ENCODE data around the gene TECPR2.

Gene TECPR2

DNA sequence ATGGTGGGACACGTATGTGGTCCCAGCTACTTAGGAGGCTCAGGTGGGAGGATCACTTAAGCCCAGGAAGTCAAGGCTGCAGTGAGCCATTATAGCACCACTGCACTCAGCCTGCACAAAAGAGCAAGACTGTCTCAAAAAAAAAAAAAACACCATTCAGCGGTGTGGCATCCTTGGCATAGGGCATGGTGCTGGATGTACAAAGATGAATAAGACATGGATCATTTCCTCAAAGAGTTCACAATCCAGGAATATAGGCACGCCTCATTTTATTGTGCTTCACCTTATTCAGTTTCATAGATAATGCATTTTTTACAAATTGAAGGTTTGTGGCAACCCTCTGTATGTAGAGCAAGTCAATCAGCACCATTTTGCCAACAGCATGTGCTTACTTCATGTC is 6.5 kb upstream of the TECPR2 start:
- DNase-seq (ENCODE audit: insufficient read length) (no peak), FAIRE-seq (no peak)
- TF ChIP-seq POLR2AphosphoS5 (IDR thresholded peaks at IDR 0.05; ENCODE audit: low read depth, low read length) = no peak
- TF ChIP-seq POLR2A (IDR thresholded peaks at IDR 0.05; ENCODE audit: low read depth, low read length) = no peak
- no peak for TF ChIP-seq TAF1 (IDR thresholded peaks at IDR 0.05; ENCODE audit: borderline replicate concordance, low read depth, low read length)

DNA sequence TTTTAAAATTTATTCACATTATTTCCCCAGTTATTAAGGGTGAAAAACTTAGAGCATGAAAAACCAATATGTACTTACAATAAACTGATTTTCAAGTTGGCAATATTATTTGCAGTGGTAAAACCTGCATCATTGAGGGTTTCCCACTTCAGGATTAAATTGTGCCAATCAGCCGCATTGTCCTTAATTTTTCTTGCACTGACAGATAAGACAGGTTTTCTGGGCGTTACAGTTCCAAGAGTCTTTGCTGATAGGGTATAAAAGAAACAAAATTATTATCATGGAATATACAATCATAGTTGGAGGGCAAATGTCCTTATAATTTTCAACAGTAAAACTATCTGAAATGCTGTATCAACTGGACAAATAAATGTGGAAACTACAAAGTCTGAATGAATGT is 3.4 kb upstream of the TECPR2 start:
- FAIRE-seq (no peak), DNase-seq (ENCODE audit: insufficient read length) (no peak)
- TF ChIP-seq TAF1 (IDR thresholded peaks at IDR 0.05; ENCODE audit: borderline replicate concordance, low read depth, low read length) = no peak
- no peak for TF ChIP-seq POLR2A (IDR thresholded peaks at IDR 0.05; ENCODE audit: low read depth, low read length)
- no peak for TF ChIP-seq POLR2AphosphoS5 (IDR thresholded peaks at IDR 0.05; ENCODE audit: low read depth, low read length)

DNA sequence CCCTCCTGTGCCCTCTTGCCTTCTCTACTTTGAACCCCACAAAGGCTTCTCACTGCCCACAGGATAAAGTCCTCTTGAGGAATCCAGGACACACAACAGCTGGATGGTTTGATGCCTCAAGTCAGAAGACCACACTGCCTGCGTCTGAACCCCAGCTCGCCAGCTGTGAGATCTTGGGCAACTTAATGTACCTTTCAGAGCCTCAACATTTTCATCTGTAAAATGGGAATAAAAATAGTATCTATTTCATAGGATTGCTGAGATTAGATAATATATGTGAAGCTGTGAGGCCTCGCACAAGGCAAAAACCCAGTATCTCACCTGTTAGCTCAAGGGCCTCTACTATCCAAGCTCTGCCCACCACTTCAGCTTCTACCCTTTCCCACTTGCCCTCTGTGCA is 2.4 kb upstream of the TECPR2 start:
- no peak for FAIRE-seq

DNA sequence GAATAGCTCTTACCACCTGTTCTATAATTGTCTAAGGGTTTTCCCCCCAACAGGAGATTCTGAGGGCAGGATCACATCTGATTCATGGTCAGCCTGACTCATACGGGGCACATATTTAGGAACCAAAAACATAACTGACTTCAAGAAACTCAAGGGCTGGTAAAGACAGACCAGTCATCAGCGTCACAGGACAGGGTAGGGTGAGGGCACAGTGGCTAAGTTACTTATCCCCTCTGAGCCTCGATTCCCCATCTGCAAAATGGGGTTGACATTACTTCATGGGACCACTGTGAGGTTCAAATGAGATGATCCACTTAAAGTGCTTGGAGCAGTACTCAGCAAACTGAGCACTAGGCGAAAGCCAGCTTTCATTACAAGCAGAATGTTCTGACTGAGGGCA is 657 bp upstream of the TECPR2 start:
- TF ChIP-seq TAF1 (IDR thresholded peaks at IDR 0.05; ENCODE audit: borderline replicate concordance, low read depth, low read length) (no peak), POLR2A (IDR thresholded peaks at IDR 0.05; ENCODE audit: low read depth, low read length) (no peak; the same call in 1 of the 2 replicates), POLR2AphosphoS5 (IDR thresholded peaks at IDR 0.05; ENCODE audit: low read depth, low read length) (no peak; the same call in 1 of the 2 replicates)
- no peak for FAIRE-seq
- DNase-seq (ENCODE audit: insufficient read length) = peak; percentile 36

More for the DNA sequence above, 2.4 kb upstream of the TECPR2 start:
- no peak for TF ChIP-seq POLR2A (IDR thresholded peaks at IDR 0.05; ENCODE audit: low read depth, low read length)
- TF ChIP-seq POLR2AphosphoS5 (IDR thresholded peaks at IDR 0.05; ENCODE audit: low read depth, low read length) = no peak
- no peak for TF ChIP-seq TAF1 (IDR thresholded peaks at IDR 0.05; ENCODE audit: borderline replicate concordance, low read depth, low read length)
- no peak for DNase-seq (ENCODE audit: insufficient read length)

DNA sequence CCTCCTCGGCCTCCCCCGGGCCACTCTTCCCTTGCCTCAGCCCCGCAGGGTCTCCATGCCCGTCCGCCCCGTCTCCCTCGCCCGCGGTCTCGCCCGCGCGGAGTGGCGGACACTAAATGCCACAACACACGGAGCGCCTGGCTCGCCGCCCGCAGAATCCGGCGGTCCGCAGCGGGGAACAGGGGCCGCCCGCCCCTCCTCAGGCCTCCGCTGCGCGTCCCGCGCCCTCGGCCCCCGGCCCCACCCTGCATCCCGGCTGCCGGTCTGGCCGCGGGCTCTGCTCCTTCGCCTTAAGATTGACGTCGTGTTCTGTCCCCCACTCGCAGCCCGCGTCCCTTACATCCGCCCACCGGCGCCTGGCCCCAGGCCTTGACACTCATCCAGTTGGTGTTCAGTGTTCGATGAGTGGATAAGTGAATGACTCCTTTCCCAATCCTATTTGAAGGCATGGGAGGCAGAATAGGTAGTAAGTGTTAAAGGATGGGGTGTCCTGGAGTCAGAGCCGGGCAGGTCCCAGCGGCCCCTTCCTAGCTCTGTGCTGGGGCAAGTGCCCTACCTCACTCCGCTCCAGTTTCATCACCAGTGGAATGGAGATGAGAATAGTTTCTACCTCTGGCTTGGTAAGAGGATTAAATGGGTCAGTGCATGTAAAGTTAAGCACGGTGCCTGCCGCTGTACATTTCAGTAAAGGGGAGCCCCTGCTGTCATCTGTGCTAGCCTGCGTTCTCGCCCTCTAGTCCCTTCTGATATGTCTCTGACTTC is 622 bp downstream of the TECPR2 start:
- DNase-seq (ENCODE audit: insufficient read length) (peak; percentile 24), FAIRE-seq (peak; percentile 14)
- TF ChIP-seq POLR2AphosphoS5 (IDR thresholded peaks at IDR 0.05; ENCODE audit: low read depth, low read length) (no peak), POLR2A (IDR thresholded peaks at IDR 0.05; ENCODE audit: low read depth, low read length) (no peak), TAF1 (IDR thresholded peaks at IDR 0.05; ENCODE audit: borderline replicate concordance, low read depth, low read length) (no peak)

DNA sequence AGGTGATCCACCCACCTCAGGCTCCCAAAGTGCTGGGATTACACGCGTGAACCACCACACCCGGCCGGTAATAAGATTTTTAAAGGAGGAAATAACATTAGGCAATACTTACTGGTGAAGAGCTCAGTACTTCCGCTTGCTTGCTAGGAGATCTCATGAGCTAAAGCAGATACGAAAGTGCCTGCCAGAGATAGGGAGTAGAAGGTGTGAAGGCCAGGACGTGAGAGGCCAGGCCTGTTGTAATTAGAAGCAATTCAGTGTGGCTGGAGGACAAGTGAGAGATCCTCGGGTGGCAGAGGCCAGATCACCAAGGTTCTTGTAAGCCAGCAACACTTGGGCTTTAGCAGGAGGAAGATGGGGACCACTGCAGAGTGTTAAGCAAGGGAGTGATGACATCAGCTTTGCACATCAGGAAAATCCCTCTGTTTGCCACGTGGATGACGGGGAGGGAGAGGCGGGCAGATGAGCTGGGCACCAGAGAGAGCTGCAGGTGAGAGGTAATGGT is 7.6 kb downstream of the TECPR2 start:
- TF ChIP-seq POLR2AphosphoS5 (IDR thresholded peaks at IDR 0.05; ENCODE audit: low read depth, low read length) = no peak
- TF ChIP-seq POLR2A (IDR thresholded peaks at IDR 0.05; ENCODE audit: low read depth, low read length) = no peak
- no peak for TF ChIP-seq TAF1 (IDR thresholded peaks at IDR 0.05; ENCODE audit: borderline replicate concordance, low read depth, low read length)
- DNase-seq (ENCODE audit: insufficient read length) (no peak), FAIRE-seq (no peak)

DNA sequence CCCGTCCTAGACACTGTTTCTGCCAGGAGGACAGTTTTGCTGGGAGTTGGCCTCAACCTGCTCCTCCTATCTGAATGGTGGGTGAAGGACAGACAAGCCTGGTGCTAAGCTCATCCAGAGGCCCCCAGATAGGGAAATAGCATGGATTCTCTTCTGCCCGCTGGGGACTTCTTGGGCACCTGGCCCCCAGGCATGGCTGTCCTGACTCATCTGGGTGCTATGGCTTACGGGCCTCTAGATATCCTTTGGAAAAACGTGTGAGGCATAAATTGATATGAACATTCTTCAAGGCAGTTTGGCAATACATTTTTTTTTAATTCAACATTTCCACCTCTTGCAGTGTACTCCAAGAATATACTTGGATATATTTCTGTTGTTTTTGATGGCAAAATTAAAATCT is 8.6 kb downstream of the TECPR2 start:
- no peak for FAIRE-seq
- TF ChIP-seq TAF1 (IDR thresholded peaks at IDR 0.05; ENCODE audit: borderline replicate concordance, low read depth, low read length) (no peak), POLR2AphosphoS5 (IDR thresholded peaks at IDR 0.05; ENCODE audit: low read depth, low read length) (no peak), POLR2A (IDR thresholded peaks at IDR 0.05; ENCODE audit: low read depth, low read length) (no peak)
- DNase-seq (ENCODE audit: insufficient read length) = no peak

DNA sequence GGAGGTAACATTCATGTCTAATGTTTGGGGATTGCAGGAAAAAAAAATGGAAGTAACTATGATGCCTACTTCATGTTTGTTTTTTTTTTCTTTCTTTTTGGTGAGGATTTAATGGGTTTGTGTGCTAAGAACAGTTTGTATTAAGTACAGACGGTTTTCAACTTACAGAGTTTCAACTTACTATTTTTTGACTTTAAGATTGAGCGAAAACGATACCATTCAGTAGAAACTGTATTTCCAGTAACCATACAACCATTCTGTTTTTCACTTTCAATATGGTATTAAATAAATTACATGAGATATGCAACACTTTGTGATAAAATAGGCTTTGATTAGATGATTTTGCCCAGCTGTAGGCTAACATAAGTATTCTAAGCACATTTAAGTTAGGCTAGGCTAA is 10.4 kb downstream of the TECPR2 start:
- FAIRE-seq (peak; percentile 70), DNase-seq (ENCODE audit: insufficient read length) (no peak)
- no peak for TF ChIP-seq POLR2A (IDR thresholded peaks at IDR 0.05; ENCODE audit: low read depth, low read length)
- TF ChIP-seq TAF1 (IDR thresholded peaks at IDR 0.05; ENCODE audit: borderline replicate concordance, low read depth, low read length) = no peak
- TF ChIP-seq POLR2AphosphoS5 (IDR thresholded peaks at IDR 0.05; ENCODE audit: low read depth, low read length) = no peak

DNA sequence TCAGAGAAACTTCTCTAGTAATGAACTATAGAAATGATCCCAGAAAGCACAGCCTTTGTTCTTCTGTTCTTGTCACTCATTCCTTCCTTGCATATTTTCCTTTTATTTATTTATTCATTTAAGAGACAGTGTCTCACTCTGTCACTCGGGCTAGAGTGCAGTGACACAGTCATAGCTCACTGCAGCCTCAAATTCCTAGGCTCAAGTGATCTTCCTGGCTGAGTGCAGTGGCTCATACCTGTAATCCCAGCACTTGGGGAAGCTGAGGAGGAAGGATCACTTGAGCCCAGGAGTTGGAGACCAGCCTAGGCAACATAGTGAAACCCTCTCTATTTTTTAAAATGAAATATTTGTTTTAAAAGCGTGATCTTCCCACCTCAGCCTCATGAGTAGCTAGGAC is 11.5 kb downstream of the TECPR2 start:
- FAIRE-seq = no peak

DNA sequence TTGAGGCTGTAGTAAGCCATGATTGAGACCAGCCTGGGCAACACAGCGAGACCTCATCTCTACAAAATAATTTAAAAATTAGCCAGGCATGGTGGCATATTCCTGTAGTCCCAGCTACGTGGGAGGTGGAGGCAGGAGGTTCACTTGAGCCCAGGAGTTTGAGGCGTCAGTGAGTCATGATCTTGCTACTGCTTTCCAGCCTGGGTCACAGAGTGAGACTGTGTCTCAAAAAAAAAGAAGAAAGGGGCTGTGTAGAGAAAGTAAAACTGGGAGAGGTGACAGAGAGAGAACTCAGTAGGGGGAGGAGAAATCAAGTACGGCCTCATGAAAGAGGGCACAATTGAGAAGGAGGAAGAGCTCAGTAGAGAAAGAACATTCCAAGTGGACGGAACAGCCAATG is 12.4 kb downstream of the TECPR2 start:
- DNase-seq (ENCODE audit: insufficient read length) (no peak), FAIRE-seq (no peak)
- TF ChIP-seq POLR2AphosphoS5 (IDR thresholded peaks at IDR 0.05; ENCODE audit: low read depth, low read length) (no peak), TAF1 (IDR thresholded peaks at IDR 0.05; ENCODE audit: borderline replicate concordance, low read depth, low read length) (no peak), POLR2A (IDR thresholded peaks at IDR 0.05; ENCODE audit: low read depth, low read length) (no peak)

More for the DNA sequence above, 11.5 kb downstream of the TECPR2 start:
- no peak for DNase-seq (ENCODE audit: insufficient read length)
- TF ChIP-seq POLR2AphosphoS5 (IDR thresholded peaks at IDR 0.05; ENCODE audit: low read depth, low read length) (no peak), TAF1 (IDR thresholded peaks at IDR 0.05; ENCODE audit: borderline replicate concordance, low read depth, low read length) (no peak), POLR2A (IDR thresholded peaks at IDR 0.05; ENCODE audit: low read depth, low read length) (no peak)

DNA sequence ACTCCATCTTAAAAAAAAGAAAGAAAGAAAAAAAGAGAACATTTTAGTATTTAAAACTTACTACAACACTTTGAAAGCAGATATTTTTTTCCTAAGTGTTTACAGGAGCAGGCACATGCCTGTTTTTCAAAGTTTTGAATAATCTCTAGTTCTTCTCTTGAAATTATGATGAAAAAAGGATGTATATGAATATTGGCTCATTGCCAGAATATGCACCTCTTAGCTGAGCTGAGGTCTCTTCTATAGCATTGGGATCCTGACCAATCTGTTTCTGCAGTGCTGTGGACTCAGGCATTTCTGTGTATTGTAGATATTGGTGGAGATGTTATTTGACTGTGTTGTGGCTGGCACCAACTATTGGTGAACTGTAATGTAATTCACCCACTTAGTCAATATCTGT is 15.0 kb downstream of the TECPR2 start:
- no peak for DNase-seq (ENCODE audit: insufficient read length)
- FAIRE-seq = no peak
- TF ChIP-seq POLR2AphosphoS5 (IDR thresholded peaks at IDR 0.05; ENCODE audit: low read depth, low read length) (no peak), TAF1 (IDR thresholded peaks at IDR 0.05; ENCODE audit: borderline replicate concordance, low read depth, low read length) (no peak), POLR2A (IDR thresholded peaks at IDR 0.05; ENCODE audit: low read depth, low read length) (no peak)

DNA sequence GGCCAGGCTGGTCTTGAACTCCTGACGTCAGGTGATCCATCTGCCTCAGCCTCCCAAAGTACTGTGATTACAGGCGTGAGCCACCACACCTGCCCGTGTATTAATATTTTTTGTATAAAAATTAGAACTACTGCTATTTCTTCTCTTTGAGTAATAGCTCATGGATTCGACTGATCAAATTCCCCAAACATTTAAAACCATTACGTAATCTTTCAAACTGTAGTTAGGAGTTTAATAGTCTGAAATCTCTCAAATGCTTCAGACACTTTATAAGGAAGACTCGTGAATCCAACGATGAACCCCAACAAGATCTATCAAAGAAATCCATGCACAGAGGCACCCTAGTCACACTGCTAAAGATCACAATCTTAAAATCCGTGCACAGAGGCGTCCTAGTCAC is 16.1 kb downstream of the TECPR2 start:
- FAIRE-seq (no peak), DNase-seq (ENCODE audit: insufficient read length) (no peak)
- TF ChIP-seq POLR2A (IDR thresholded peaks at IDR 0.05; ENCODE audit: low read depth, low read length) (no peak), POLR2AphosphoS5 (IDR thresholded peaks at IDR 0.05; ENCODE audit: low read depth, low read length) (no peak), TAF1 (IDR thresholded peaks at IDR 0.05; ENCODE audit: borderline replicate concordance, low read depth, low read length) (no peak)

Data from GM12892 (cell line).